Ascending aorta (tissue), 2 donors: Measurements from ENCODE around the gene POU2F2. TPM values are rescaled to one million over a fixed set of nuclear protein-coding genes. Genes with fewer than 3 reads are reported as not detected.

Experiments
- DNase-seq, 2 donors: peaks; one replicate each; pipeline ENCODE4 v3.0.0-alpha.2; 2019; ENCODE audit warnings: low spot score in 2 of 2
- H3K27ac ChIP-seq, 2 donors: fragments of 200-600 bp; sonication (generic); one replicate each; pipeline ENCODE4 v1.5.1; 2016 to 2017; ENCODE audit warnings: mild to moderate bottlenecking in 1 of 2
- H3K27me3 ChIP-seq: fragments of 200-600 bp; sonication (generic); one replicate; pipeline ENCODE4 v1.5.1; 2017
- H3K36me3 ChIP-seq, 2 donors: fragments of 200-600 bp; sonication (generic); one replicate each; pipeline ENCODE4 v1.5.1; 2016
- H3K4me1 ChIP-seq, 2 donors: fragments of 200-600 bp; sonication (generic); one replicate each; pipeline ENCODE4 v1.5.1; 2016 to 2017; ENCODE audit warnings: mild to moderate bottlenecking in 1 of 2
- H3K4me3 ChIP-seq, 2 donors: fragments of 200-600 bp; sonication (generic); one replicate each; pipeline ENCODE4 v1.5.1; 2016 to 2017; ENCODE audit warnings: mild to moderate bottlenecking in 1 of 2
- H3K9me3 ChIP-seq, 2 donors: fragments of 200-600 bp; sonication (generic); one replicate each; pipeline ENCODE4 v1.5.1; 2016
- CTCF ChIP-seq, 3 experiments: fragments of 200-600 bp in 2 of 3; fragments of 450-650 bp in 1 of 3; sonication (generic) in 2 of 3; IDR thresholded peaks; one replicate each; pipeline ENCODE4 v1.5.1; 2016 to 2019; ENCODE audit warnings: antibody characterized with exemption in 3 of 3, mild to moderate bottlenecking in 1 of 3, moderate library complexity in 1 of 3
- intact Hi-C: fragments of 100-400 bp; cut with DNase I; formaldehyde crosslinking; loops from one replicate; pipeline ENCODE4 v1.15.1; 2023
- total RNA-seq: library from RNA; depleted of rRNA; stranded (reverse); fragments of >200 nt; gene quantifications from one replicate; pipeline ENCODE4 v1.1.0, GENCODE V29; 2016

The POU2F2 gene
- total RNA-seq, 1 donor from 2014 or later, result not detected

- no peaks in the 10 kb centered on the region for H3K9me3 ChIP-seq
- H3K36me3 ChIP-seq, result no peaks in the 10 kb centered on the region
- no peak for DNase-seq
- H3K4me1 ChIP-seq, result no peaks in the 10 kb centered on the region
- intact Hi-C loops, result no loop called here
- no peak overlapping the region for H3K4me3 ChIP-seq
- H3K27me3 ChIP-seq, result peaks cover 4% of the 10 kb centered on the region
- no peak for TF ChIP-seq CTCF (IDR thresholded peaks at IDR 0.05)
- no peak overlapping the region for H3K27ac ChIP-seq
These were observed 5.7 kb downstream of the POU2F2 start for GRCh38 chr19:42126574-42126973.

- intact Hi-C loops, result no loop called here
- no peaks in the 10 kb centered on the region for H3K9me3 ChIP-seq
- no peak for TF ChIP-seq CTCF (IDR thresholded peaks at IDR 0.05)
These were observed 6.7 kb downstream of the POU2F2 start for GRCh38 chr19:42125536-42125935.

GRCh38 chr19:42124386-42124901, 7.8 kb downstream of the POU2F2 start:
- Histone ChIP-seq H3K27me3 (no peaks in the 10 kb centered on the region), H3K36me3 (no peaks in the 10 kb centered on the region), H3K4me3 (no peak overlapping the region), H3K9me3 (no peaks in the 10 kb centered on the region), H3K27ac (no peak overlapping the region), H3K4me1 (no peaks in the 10 kb centered on the region)
- DNase-seq, result no peak
- no peak for TF ChIP-seq CTCF (IDR thresholded peaks at IDR 0.05)
- intact Hi-C loops, result no loop called here

More at GRCh38 chr19:42125536-42125935, 6.7 kb downstream of the POU2F2 start:
- no peak overlapping the region for H3K4me3 ChIP-seq
- DNase-seq, result no peak
- H3K4me1 ChIP-seq, result no peaks in the 10 kb centered on the region
- no peaks in the 10 kb centered on the region for H3K36me3 ChIP-seq
- no peak overlapping the region for H3K27ac ChIP-seq
- H3K27me3 ChIP-seq, result peaks cover 3% of the 10 kb centered on the region

GRCh38 chr19:42123765-42124164, 8.5 kb downstream of the POU2F2 start:
- no peaks in the 10 kb centered on the region for H3K36me3 ChIP-seq
- H3K9me3 ChIP-seq, result no peaks in the 10 kb centered on the region
- no peaks in the 10 kb centered on the region for H3K4me1 ChIP-seq
- H3K27ac ChIP-seq, result no peak overlapping the region
- H3K4me3 ChIP-seq, result no peak overlapping the region
- intact Hi-C loops, result no loop called here
- no peaks in the 10 kb centered on the region for H3K27me3 ChIP-seq
- no peak for DNase-seq
- no peak for TF ChIP-seq CTCF (IDR thresholded peaks at IDR 0.05)

GRCh38 chr19:42122691-42123607, 9.3 kb downstream of the POU2F2 start:
- intact Hi-C loops, result no loop called here
- H3K4me1 ChIP-seq, result no peaks in the 10 kb centered on the region
- H3K36me3 ChIP-seq, result no peaks in the 10 kb centered on the region
- H3K4me3 ChIP-seq, result no peak overlapping the region
- H3K27me3 ChIP-seq, result no peaks in the 10 kb centered on the region
- H3K27ac ChIP-seq, result no peak overlapping the region
- DNase-seq, result no peak
- no peaks in the 10 kb centered on the region for H3K9me3 ChIP-seq
- TF ChIP-seq CTCF (IDR thresholded peaks at IDR 0.05), result no peak
